Lung (tissue), 12 donors: ENCODE measurements around the gene BAG5. TPM values are rescaled to one million over a fixed set of nuclear protein-coding genes. Genes with fewer than 3 reads are reported as not detected.

ENCODE experiments used
- ATAC-seq: fragments of 200-7000 bp; cut with Tn5 transposase; one replicate; pipeline ENCODE4 v1.9.1; 2020; ENCODE audit warnings: moderate number of reproducible peaks; ENCODE audit not compliant: insufficient read depth, low FRiP score
- DNase-seq, 3 donors: peaks; one replicate each; pipeline ENCODE4 v3.0.0-alpha.2; 2013 to 2017
- H3K27ac ChIP-seq, 2 donors: one replicate each; pipeline ENCODE4 v1.5.1; 2013; ENCODE audit warnings: mild to moderate bottlenecking in 2 of 2, moderate library complexity in 2 of 2, control low read depth in 1 of 2, inconsistent platforms in 1 of 2, low read depth in 1 of 2, low read length in 1 of 2
- H3K27me3 ChIP-seq, 3 donors: one replicate each; pipeline ENCODE4 v1.5.1; 2013; ENCODE audit warnings: low read length in 2 of 3; ENCODE audit not compliant: control insufficient read depth in 3 of 3, insufficient read depth in 3 of 3
- H3K36me3 ChIP-seq, 4 donors: one replicate each; pipeline ENCODE4 v1.5.1; 2013; ENCODE audit warnings: low read length in 4 of 4, mild to moderate bottlenecking in 1 of 4, moderate library complexity in 1 of 4; ENCODE audit not compliant: control insufficient read depth in 4 of 4, insufficient read depth in 4 of 4
- H3K4me1 ChIP-seq, 5 donors: one replicate each; pipeline ENCODE4 v1.5.1; 2013; ENCODE audit warnings: low read length in 5 of 5, mild to moderate bottlenecking in 2 of 5, moderate library complexity in 1 of 5; ENCODE audit not compliant: control insufficient read depth in 5 of 5, insufficient read depth in 5 of 5
- H3K4me3 ChIP-seq: one replicate; pipeline ENCODE4 v1.5.1; 2013; ENCODE audit warnings: mild to moderate bottlenecking, control low read depth, moderate library complexity
- H3K9ac ChIP-seq, 2 donors: one replicate each; pipeline ENCODE4 v1.5.1; 2013; ENCODE audit warnings: low read length in 2 of 2, control low read depth in 1 of 2; ENCODE audit not compliant: insufficient read depth in 1 of 2
- H3K9me3 ChIP-seq, 4 donors: one replicate each; pipeline ENCODE4 v1.5.1; 2013; ENCODE audit warnings: low read length in 3 of 4, mild to moderate bottlenecking in 1 of 4, moderate library complexity in 1 of 4; ENCODE audit not compliant: control insufficient read depth in 4 of 4, insufficient read depth in 3 of 4
- CTCF ChIP-seq: IDR thresholded peaks from 2 replicates; pipeline ENCODE4 v1.5.1; 2012; ENCODE audit warnings: mild to moderate bottlenecking; ENCODE audit errors: control extremely low read depth, extremely low read depth
- WGBS, 2 donors: extraction: QIAGEN DNeasy Blood & Tissue Kit; methylation state at CpG; one replicate each; pipeline ENCODE4 v1.1.7; 2013; 5-methylcytosine and 5-hydroxymethylcytosine counted together
- polyA plus RNA-seq, 2 donors: library from polyadenylated mRNA; stranded (reverse); fragments of 200-250 nt; gene quantifications; one replicate each; pipeline ENCODE4 v1.2.1, GENCODE V29; 2013
- total RNA-seq, 2 donors: library from RNA; depleted of rRNA in 1 of 2; stranded (reverse); fragments of >200 nt in 1 of 2; gene quantifications; one replicate each; pipeline ENCODE4 v1.2.1, GENCODE V29; 2014 to 2021
- donor health status: control.
- donor health status: control.
- donor health status: Bipolar disorder and iron deficiency.
- donor health status: healthy.
- donor health status: DM: yes; HTN: yes; CAD: no.

The BAG5 gene
- total and polyA plus RNA-seq, 4 donors: 8.7 to 26.0 (median 18.5) TPM

- H3K27me3 ChIP-seq: no peaks in the 10 kb centered on the region
- H3K4me3 ChIP-seq: no peak overlapping the region
- peaks cover 4 to 50% (median 38%) of the 10 kb centered on the region in 5 donors for H3K4me1 ChIP-seq
- peak overlapping the region in 1 of 2 donors; percentile 90 for H3K27ac ChIP-seq
- 65 to 75% methylated on average over 33 of the region's 33 CpGs for WGBS, 2 donors
- H3K36me3 ChIP-seq: no peaks in the 10 kb centered on the region
- H3K9me3 ChIP-seq: no peaks in the 10 kb centered on the region
- ATAC-seq: no peak
- no peak for TF ChIP-seq CTCF
- no peak overlapping the region for H3K9ac ChIP-seq
- peak in 1 of 3 donors; percentile 22 for DNase-seq
Observed at GRCh38 chr14:103541709-103542604, 20.5 kb downstream of the BAG5 start.

GRCh38 chr14:103540821-103541708 lies 21.4 kb downstream of the BAG5 start:
- no peak for TF ChIP-seq CTCF

GRCh38 chr14:103539056-103539825 lies 23.2 kb downstream of the BAG5 start:
- peaks cover 0 to 18% (median 0%) of the 10 kb centered on the region in 4 donors for H3K36me3 ChIP-seq
- DNase-seq: no peak
- TF ChIP-seq CTCF: no peak
- H3K4me3 ChIP-seq: no peak overlapping the region
- no peak for ATAC-seq
- H3K27ac ChIP-seq: peak overlapping the region in 1 of 2 donors; percentile 78
- H3K4me1 ChIP-seq: peaks cover 4 to 44% (median 34%) of the 10 kb centered on the region in 5 donors
- no peaks in the 10 kb centered on the region for H3K27me3 ChIP-seq
- H3K9ac ChIP-seq: no peak overlapping the region
- H3K9me3 ChIP-seq: no peaks in the 10 kb centered on the region
- 66 to 70% methylated on average over 26 to 28 of the region's 28 CpGs for WGBS, 2 donors

More at GRCh38 chr14:103540821-103541708, 21.4 kb downstream of the BAG5 start:
- H3K4me1 ChIP-seq: peaks cover 4 to 50% (median 38%) of the 10 kb centered on the region in 5 donors
- H3K36me3 ChIP-seq: peaks cover 0 to 2% (median 0%) of the 10 kb centered on the region in 4 donors
- H3K9ac ChIP-seq: no peak overlapping the region
- H3K27ac ChIP-seq: peak overlapping the region in 1 of 2 donors; percentile 90
- ATAC-seq (no peak), DNase-seq (no peak)
- H3K27me3 ChIP-seq: no peaks in the 10 kb centered on the region
- no peak overlapping the region for H3K4me3 ChIP-seq
- no peaks in the 10 kb centered on the region for H3K9me3 ChIP-seq
- WGBS, 2 donors: 58 to 75% methylated on average over 17 of the region's 17 CpGs
